Neuron (in vitro differentiated cells): ENCODE measurements around the gene HAUS8.
A peak's percentile ranks its signal among the peaks of the same experiment; 100 is the strongest.
"Not testable (repeated sequence)": the region's sequence is repeated elsewhere in the genome, so short reads cannot be mapped to it uniquely, and the experiment has no call there.

ENCODE experiments used
- H2AFZ ChIP-seq: one replicate; pipeline ENCODE4 v1.6.1; 2013; ENCODE audit warnings: low read depth, mild to moderate bottlenecking, inconsistent platforms, low read length, moderate library complexity
- H3K27me3 ChIP-seq: one replicate; pipeline ENCODE4 v1.6.1; 2013; ENCODE audit warnings: low read length; ENCODE audit not compliant: insufficient read depth
- H3K36me3 ChIP-seq: one replicate; pipeline ENCODE4 v1.6.1; 2013; ENCODE audit warnings: low read length; ENCODE audit not compliant: insufficient read depth
- H3K4me1 ChIP-seq: one replicate; pipeline ENCODE4 v1.6.1; 2013; ENCODE audit warnings: low read length; ENCODE audit not compliant: insufficient read depth
- H3K4me3 ChIP-seq: 2 replicates; pipeline ENCODE4 v1.5.1; 2013; ENCODE audit warnings: mild to moderate bottlenecking, low read length, moderate library complexity
- H3K9me3 ChIP-seq: one replicate; pipeline ENCODE4 v1.6.1; 2013; ENCODE audit warnings: low read length

The HAUS8 gene

DNA sequence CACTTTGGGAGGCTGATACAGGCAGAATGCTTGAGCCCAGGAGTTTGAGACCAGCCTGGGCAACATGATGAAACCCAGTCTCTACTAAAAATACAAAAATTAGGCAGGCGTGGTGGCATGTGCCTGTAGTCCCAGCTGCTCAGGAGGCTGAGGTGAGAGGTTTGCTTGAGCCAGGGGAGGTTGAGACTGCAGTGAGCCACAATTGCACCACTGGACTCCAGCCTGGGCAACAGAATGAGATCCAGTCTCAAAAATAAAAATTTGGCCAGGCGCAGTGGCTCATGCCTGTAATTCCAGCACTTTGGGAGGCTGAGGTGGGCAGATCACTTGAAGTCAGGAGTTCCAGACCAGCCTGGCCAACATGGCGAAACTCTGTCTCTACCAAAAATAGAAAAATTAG is 19.4 kb upstream of the HAUS8 start:
- H3K4me1 ChIP-seq, H3K36me3 ChIP-seq: not testable (repeated sequence)

DNA sequence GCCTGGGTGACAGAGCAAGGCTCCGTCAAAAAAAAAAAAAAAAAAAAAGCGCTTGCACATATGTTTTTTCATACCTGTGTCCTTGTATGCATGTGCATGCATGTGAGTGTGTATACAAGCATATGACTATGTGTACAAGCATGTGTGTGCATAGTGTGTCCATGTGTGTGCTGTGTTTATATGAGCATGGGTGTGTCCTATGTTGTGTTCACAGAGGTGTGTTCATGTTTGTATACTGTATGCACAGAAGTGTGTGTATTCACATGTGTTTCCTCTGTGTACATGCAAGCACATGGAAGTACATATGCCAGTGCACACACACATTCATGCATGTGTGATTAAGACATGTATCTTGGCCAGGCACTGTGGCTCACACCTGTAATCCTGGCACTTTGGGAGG is 17.4 kb upstream of the HAUS8 start:
- no peak overlapping the region for H2AFZ ChIP-seq
- H3K36me3 ChIP-seq: peaks cover 7% of the 10 kb centered on the region
- no peak overlapping the region for H3K4me3 ChIP-seq
- no peaks in the 10 kb centered on the region for H3K4me1 ChIP-seq
- H3K9me3 ChIP-seq: peaks cover 3% of the 10 kb centered on the region
- H3K27me3 ChIP-seq: no peaks in the 10 kb centered on the region

More for the DNA sequence above, 19.4 kb upstream of the HAUS8 start:
- not testable (repeated sequence) for H3K9me3 ChIP-seq, H3K4me3 ChIP-seq, H3K27me3 ChIP-seq, H2AFZ ChIP-seq

DNA sequence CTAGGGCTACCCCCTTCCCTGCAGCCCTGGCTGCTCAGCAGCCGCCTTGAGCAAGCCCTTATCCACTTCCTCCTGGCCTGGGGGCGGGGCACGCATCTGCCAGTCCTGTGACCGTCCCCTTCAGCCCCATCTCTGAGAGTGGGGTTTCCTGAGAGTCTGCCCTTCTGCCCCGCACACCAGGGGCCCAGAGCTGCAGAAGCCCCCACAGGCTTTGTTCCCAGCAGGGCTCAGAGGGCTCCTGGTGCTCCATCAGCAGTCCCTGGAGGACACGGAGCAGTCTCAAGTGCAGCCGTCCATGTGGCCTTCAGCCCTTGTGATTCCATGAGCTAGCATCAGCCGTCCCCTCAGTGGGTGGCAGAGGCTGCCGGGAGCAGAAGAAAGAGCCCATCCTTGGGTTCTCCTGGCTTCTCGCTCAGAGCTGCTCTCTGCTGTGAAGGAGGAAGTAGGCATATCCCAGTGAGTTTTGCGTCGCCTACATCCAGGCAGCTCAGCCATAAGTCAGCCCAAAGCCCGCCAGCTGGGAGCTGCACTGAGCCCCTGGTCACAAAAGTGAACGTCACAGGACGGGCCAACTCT is 16.6 kb upstream of the HAUS8 start:
- H3K4me3 ChIP-seq: no peak overlapping the region
- H3K4me1 ChIP-seq: no peaks in the 10 kb centered on the region
- H3K9me3 ChIP-seq: peaks cover 4% of the 10 kb centered on the region
- peaks cover 14% of the 10 kb centered on the region for H3K36me3 ChIP-seq
- no peaks in the 10 kb centered on the region for H3K27me3 ChIP-seq
- no peak overlapping the region for H2AFZ ChIP-seq

DNA sequence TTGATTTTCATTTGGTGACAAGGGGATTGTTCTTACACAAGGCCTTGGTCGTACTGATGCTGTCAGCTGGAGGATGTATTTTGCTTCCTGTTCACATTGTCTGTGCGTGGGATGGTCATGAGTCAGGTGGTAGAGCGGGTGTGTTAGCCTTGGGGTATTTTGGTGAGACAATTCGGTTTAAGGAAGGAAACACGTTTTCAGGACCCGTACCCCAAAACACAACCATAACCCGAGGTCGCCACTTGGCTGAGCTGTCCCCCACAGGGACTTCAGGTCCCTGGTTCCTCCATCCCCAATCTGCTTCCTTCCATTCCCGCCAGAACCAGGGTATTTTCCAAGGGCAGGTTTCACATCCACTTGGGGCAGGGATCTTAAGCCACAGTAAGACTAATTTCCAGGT is 15.3 kb upstream of the HAUS8 start:
- no peaks in the 10 kb centered on the region for H3K27me3 ChIP-seq

DNA sequence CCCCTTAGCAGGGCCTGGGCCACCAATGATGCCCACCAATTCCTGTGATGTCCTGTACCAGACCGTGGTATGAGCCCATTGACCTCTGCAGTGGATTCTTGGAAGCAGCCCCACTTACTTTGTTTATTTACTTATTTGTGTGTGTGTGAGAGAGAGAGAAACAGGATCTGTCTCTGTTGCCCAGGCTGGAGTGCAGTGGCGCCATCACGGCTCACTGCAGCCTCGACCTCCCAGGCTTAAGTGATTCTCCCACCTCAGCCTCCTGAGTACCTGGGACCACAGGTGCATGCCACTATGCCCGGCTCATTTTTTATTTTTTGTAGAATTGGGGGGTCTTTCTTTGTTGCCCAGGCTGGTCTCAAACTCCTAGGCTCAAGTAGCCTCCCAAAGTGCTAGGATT is 13.3 kb upstream of the HAUS8 start:
- Histone ChIP-seq H3K9me3 (peaks cover 6% of the 10 kb centered on the region), H2AFZ (no peak overlapping the region), H3K27me3 (no peaks in the 10 kb centered on the region), H3K4me3 (no peak overlapping the region), H3K36me3 (peaks cover 23% of the 10 kb centered on the region), H3K4me1 (no peaks in the 10 kb centered on the region)

More for the DNA sequence above, 15.3 kb upstream of the HAUS8 start:
- H3K4me3 ChIP-seq: no peak overlapping the region
- no peak overlapping the region for H2AFZ ChIP-seq
- H3K9me3 ChIP-seq: peaks cover 6% of the 10 kb centered on the region
- H3K36me3 ChIP-seq: peaks cover 22% of the 10 kb centered on the region
- H3K4me1 ChIP-seq: no peaks in the 10 kb centered on the region

DNA sequence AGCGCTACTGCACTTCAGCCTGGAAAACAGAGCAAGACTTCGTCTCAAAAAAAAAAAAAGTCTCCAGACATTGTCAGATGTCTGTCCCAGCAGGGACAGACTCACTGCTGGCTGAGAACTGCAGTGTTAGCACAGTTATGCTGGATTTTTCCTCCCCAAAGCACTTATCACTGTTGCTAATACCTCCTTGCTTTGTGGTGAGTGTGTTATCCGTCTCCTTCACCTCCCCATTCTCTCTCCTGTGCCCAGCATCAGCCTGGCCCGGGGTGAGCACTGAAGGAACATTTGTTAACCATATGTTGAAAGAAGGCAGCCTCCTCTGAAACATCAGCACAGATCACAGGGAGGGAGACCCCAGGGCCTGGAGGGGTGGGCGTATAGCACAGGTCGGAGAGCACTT is 11.6 kb upstream of the HAUS8 start:
- Histone ChIP-seq H3K27me3 (no peaks in the 10 kb centered on the region), H3K4me1 (no peaks in the 10 kb centered on the region), H3K4me3 (no peak overlapping the region), H2AFZ (no peak overlapping the region), H3K9me3 (peaks cover 3% of the 10 kb centered on the region), H3K36me3 (peaks cover 21% of the 10 kb centered on the region)

DNA sequence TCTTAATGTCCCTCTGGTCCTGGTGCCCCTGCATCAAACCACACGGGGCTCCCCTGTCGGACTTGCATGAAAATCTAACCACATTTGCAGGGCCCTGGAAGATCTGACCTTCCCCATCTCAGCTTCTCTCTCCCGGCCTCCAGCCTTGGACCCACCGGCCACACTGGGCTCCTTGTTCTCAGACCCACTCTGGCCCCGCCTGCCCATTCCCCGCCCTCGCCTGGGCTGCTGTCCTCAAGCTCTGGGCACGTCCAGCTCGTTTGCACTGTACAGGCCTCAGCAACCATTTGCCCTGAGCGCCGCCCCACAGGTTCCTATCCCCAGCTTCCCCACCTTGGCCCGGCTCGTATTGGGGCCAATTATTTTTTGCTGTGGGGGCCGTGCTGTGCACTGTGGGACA is 10.9 kb upstream of the HAUS8 start:
- H3K9me3 ChIP-seq: peaks cover 3% of the 10 kb centered on the region
- H3K36me3 ChIP-seq: peaks cover 20% of the 10 kb centered on the region
- no peaks in the 10 kb centered on the region for H3K27me3 ChIP-seq
- no peaks in the 10 kb centered on the region for H3K4me1 ChIP-seq
- H3K4me3 ChIP-seq: no peak overlapping the region
- no peak overlapping the region for H2AFZ ChIP-seq

DNA sequence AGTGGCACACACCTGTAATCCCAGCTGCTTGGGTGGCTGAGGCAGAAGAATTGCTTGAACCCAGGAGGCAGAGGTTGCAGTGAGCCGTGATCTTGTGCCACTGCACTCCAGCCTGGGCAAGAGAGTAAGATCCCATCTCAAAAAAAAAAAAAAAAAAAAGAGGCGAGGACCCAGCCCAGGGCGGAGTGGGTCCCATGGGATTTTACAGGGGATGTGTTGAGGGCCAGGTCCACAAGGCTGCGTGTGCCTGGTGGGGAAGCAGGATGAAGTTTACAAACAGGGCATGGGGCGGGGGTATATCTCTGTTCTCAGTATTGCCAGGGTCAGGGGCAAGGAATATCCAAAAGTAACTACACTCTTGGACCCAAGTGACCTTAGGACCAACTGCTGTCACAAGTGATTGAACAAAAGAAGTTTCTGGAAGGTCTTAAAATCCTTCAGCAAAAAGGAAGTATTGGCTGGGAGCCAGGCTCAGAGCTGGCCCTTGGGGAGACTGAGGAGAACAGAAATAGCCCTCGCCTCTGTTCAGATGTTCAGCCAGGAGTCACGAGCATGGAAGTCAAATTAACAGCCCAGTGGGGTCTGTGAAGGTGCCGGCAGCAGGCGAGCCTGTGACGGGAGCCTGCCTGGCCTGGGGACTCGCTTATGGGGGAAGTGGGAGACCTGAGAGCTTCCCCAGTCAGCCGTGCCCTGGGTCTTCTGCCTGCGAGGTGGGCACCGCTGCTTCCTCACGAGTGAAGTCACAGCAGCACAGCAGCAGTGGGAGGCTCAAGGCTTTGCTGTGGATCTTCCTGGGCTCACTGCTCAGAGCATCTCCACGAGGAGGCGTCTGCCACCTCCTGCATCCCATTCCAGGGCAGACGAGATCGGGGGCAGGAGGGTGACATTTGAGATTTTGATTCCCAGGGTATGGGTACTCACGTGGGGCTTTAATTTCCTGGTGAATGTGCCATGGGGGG is 6.7 kb upstream of the HAUS8 start:
- Histone ChIP-seq H3K36me3 (peaks cover 12% of the 10 kb centered on the region), H3K4me1 (peaks cover 23% of the 10 kb centered on the region), H2AFZ (no peak overlapping the region), H3K9me3 (peaks cover 2% of the 10 kb centered on the region), H3K4me3 (no peak overlapping the region), H3K27me3 (no peaks in the 10 kb centered on the region)

DNA sequence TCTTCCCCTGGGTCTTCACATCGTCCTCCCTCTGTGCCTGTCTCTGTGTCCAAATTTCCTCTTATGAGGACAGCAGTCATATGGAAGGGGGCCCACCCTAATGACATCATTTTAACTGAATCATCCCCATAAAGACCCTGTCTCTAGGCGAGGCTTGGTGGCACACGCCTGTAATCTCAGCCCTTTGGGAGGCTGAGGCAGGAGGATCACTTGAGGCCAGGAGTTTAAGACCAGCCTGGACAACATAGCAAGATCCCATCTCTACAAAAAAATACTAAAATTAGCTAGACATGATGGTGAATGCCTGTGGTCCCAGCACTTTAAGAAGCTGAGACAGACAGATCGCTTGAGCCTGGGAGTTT is 5.2 kb upstream of the HAUS8 start:
- no peaks in the 10 kb centered on the region for H3K27me3 ChIP-seq
- peaks cover 3% of the 10 kb centered on the region for H3K36me3 ChIP-seq
- H3K4me3 ChIP-seq: peak overlapping the region; percentile 44
- H3K9me3 ChIP-seq: no peaks in the 10 kb centered on the region
- no peak overlapping the region for H2AFZ ChIP-seq
- H3K4me1 ChIP-seq: peaks cover 29% of the 10 kb centered on the region

DNA sequence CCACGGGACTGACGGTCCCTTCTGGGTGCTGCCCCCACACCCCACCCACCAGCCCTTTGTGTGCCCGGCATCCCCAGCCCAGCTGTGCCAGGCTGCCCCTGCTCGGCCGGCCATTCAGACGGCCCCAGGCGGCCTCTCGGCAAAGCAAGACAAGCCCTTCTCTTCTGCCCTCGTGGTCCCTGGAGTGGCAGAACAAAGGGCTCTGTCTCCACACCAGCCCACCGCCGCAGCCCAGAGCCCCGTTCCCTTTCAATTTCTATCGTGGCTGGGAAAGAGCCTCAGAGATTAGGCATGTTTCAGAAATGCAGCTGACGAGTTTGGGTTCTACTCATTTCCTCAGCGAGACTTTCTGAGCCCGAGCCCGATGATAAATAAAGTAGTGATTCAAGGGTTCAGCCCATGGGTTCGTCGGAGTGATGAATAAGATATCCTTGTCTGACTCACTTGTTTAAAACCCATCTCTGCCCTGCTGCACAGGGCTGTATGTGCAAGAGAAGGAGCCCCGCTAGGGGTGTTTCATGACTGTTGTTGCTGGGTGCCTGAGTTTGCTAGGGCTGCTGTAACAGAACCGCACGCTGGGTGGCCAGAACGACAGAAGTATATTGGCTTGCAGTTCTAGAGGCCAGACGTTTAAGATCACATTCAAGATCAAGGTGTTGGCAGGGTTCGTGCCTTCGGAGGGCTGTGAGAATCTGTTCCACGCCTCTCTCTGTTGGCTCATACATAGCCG is 4.6 kb upstream of the HAUS8 start:
- H3K9me3 ChIP-seq: no peaks in the 10 kb centered on the region
- H3K27me3 ChIP-seq: no peaks in the 10 kb centered on the region
- H3K4me1 ChIP-seq: peaks cover 29% of the 10 kb centered on the region
- peak overlapping the region; percentile 44 for H3K4me3 ChIP-seq
- peaks cover 3% of the 10 kb centered on the region for H3K36me3 ChIP-seq
- H2AFZ ChIP-seq: no peak overlapping the region

DNA sequence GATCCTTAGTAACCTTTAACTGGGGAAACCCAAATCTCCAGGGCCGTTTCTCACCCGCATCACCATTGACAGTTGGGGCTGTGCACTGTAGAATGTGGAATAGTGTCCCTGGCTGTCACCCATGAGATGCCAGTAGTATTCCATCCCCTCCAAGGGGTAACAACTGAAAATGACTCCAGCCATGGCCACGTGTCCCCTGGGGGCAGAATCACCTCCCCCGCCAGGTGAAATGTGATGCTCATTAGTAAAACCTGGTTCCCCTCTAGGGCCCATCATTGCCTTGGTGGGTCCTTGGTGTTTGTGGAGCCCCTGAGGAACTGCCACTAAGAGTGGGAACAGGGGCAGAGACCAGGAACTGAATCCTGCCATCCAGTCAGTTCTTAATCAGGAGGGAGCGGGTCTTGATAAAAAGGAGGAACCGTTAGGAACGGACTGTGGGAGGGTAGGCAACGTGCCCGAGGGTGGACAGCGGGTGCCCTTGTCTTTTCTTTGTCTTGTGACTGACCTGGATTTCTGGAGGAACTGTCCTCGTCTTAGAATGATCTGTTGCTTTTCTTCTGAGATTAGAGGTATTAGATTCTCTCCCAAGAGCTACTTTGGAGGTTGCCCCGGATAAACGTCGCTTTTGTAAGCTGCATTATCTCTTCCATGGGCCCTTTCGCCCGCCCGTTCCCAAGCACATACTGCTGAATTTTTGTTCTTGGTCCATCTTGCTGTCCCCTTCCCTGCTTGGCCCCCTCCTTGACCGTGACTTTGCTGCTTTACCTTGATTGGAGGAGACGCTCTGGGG is 3.9 kb upstream of the HAUS8 start:
- H3K4me3 ChIP-seq: peak overlapping the region; percentile 44
- H3K36me3 ChIP-seq: peaks cover 3% of the 10 kb centered on the region
- H3K27me3 ChIP-seq: no peaks in the 10 kb centered on the region
- H3K9me3 ChIP-seq: no peaks in the 10 kb centered on the region
- H2AFZ ChIP-seq: no peak overlapping the region
- peaks cover 36% of the 10 kb centered on the region for H3K4me1 ChIP-seq

DNA sequence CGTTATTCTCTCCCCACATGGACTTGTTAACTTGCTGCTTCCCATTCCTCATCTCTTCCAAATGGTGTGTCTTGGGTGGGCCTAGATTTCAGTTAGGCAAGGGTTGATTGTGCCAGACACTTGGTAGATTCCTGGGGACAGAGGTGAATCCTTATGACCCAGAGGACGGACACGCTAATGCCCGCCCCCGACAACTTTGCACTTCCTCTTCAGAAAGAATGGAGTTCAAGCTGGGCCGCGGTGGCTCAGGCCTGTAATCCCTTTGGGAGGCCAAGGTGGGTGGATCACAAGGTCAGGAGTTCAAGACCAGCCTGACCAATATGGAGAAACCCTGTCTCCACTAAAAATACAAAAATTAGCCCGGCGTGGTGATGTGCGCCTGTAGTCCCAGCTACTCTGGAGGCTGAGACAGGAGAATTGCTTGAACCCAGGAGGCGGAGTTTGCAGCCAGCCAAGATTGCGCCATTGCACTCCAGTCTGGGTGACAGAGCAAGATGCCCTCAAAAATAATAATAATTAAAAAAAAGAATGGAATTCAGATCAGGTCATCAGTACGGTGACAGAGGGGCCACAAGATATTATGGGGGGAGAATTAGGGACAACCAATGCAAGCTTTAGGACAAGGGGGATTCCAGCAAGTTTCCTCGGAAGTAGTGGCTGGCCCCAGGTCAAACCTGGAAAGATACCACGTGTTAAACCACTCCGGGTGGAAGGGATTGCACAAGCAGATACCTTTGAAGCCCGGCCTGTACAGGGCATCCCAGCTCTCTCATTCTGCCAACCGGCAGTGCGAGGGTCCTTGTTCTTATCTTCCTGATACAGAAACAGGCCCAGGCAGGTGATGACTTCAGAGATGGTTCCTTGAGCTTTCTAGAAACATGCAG is 3.0 kb upstream of the HAUS8 start:
- H3K27me3 ChIP-seq: no peaks in the 10 kb centered on the region
- no peaks in the 10 kb centered on the region for H3K9me3 ChIP-seq
- H3K4me1 ChIP-seq: peaks cover 38% of the 10 kb centered on the region
- peaks cover 2% of the 10 kb centered on the region for H3K36me3 ChIP-seq
- H2AFZ ChIP-seq: no peak overlapping the region
- H3K4me3 ChIP-seq: no peak overlapping the region
